ENCODE measurements around the gene C6orf136.

C6orf136 gene

DNA sequence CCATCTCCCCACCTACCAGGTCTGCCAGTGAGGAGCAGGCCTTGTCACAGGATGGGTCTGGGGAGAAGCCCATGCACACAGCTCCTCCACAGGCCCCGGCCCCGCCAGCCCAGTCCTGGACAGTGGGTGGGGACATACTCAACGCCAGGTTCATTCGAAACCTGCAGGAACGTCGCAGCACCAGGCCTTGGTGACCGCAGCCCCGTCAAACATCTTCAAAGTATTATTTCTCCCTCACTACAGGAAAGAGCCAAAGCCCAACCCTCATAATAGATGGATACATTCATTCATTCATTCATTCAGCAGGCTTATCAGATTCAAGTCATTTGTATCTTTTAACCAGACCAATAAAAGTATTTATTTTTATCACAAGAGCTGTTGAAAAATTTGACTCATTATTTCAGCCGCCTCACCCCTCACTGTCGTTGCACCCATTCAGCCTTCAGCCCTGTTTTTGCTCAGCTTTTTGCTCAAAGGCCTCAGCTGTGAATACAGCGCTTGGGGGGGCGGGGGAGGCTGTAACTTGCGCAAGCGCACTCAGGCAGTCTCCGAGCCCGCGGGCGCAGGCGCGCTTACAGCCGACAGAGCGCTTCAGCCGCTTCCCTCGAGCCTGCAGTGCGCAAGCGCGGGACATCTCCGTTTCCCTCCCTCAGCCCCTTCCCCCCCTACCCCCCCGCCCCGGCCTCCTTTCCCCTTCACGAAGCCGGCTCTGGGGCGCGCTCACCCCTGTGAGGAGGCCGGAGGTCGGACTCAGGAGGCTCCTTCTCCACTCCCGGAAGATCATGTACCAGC lies at the start of gene C6orf136:
C6orf136 (plus strand) TSS at position 684 of the 792 bp plus-strand sequence; CDS start at position 783, 99 bp downstream.
- DNase-seq: peak; percentile 95 to 97

DNA sequence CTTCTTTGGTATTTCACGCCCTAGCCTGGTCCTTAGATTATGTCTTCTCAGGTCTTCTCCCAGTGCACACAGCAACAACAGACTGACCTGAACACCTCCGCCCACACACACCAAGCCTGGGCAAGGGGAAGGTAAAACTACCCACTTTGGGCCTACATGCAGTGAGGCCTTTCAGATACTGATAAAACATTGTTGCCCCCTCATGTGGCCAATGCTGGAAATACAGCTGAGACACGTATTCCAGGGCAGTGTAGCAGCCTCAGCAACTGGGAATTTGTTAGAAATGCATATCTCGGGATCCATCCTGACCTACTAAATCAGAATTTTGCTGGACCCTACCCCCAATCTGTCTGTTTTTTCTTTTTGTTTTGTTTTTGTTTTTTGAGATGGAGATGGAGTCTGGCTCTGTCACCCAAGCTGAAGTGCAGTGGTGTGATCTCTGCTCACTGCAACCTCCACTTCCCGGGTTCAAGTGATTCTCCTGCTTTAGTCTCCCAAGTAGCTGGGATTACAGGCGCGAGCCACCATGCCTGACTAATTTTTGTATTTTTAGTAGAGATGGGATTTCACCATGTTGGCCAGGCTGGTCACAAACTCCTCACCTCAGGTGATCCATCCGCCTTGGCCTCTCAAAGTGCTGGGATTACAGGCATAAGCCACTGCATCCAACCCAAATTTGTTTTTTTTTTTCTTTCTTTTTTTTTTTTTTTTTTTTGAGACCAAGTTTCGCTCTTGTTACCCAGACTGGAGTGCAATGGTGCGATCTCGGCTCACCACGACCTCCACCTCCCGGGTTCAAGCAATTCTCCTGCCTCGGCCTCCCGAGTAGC lies 49.4 kb upstream of the C6orf136 start:
- peak; percentile 80 to 85 for DNase-seq

DNA sequence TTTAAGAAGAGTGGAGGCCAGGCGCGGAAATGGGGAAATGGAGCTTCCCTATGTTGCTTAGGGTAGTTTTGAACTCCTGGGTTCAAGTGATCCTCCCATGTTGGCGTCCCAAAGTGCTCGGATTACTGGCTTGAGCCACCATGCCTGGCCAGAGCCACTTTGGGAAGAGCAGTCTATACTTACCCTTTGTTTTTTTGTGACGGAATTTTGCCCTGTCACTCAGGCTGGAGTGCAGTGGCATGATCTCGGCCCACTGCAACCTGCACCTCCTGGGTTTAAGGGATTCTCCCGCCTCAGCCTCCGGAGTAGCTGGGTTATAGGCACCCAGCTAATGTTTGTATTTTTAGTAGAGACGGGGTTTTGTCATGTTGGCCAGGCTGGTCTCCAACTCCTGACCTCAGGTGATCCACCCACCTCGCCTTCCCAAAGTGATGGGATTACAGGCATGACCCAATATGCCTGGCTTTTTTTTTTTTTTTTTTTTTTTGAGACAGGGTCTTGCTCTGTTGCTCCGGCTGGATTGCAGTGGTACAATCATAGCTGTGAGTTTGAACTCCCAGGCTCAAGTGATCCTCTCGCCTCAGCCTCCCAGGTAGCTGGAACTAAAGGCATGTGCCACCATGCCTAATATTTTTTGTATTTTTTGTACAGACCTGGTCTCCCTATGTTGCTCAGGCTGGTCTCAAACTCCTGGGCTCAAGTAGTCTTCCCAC lies 47.9 kb upstream of the C6orf136 start:
- no peak for DNase-seq

GRCh38 chr6:30599625-30600324 lies 47.2 kb upstream of the C6orf136 start:
- DNase-seq: no peak

DNA sequence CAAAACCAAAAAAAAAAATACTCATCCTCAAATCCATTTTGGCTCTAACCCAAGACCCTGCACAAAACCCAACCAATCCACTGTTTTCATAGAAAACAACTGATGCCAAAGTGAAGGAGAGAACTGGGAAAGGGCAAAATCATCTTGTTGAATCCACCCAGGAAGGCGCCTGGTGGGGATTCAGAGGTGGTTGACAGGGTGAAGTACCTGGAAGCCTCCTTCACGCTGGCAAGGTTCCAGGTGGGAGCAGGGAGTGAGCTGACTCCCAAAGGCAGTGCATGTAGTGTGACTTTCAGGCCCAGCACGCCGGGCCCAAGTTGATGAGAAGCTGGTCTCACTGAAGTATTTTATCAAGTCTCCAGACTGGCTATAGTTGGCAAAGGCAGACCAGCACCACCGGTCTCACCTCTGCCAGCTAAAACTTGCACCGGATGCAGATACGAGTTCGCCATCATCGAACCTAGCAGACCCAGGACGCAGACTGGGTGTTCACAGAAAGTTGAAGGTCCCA lies 46.4 kb upstream of the C6orf136 start:
- DNase-seq: no peak

DNA sequence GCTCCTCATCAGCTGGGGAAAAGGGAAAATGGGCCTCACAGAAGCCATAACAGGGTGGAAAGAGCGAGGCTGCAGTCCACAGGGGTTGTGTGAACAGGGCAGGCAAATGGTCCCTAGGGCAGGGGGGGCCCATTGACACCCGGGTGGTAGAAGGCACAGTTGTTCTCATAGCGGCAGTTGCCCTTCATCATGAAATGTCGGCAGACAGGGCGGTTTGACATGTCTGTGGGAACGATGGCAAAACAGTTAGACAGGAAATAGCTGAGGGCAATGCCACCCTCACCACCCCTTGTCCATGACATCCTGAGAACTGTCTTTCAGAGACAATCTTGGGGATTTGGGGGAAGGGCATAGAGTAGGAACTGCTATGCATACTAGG lies 45.5 kb upstream of the C6orf136 start:
- peak in 1 of 2 donors; percentile 20 for DNase-seq

DNA sequence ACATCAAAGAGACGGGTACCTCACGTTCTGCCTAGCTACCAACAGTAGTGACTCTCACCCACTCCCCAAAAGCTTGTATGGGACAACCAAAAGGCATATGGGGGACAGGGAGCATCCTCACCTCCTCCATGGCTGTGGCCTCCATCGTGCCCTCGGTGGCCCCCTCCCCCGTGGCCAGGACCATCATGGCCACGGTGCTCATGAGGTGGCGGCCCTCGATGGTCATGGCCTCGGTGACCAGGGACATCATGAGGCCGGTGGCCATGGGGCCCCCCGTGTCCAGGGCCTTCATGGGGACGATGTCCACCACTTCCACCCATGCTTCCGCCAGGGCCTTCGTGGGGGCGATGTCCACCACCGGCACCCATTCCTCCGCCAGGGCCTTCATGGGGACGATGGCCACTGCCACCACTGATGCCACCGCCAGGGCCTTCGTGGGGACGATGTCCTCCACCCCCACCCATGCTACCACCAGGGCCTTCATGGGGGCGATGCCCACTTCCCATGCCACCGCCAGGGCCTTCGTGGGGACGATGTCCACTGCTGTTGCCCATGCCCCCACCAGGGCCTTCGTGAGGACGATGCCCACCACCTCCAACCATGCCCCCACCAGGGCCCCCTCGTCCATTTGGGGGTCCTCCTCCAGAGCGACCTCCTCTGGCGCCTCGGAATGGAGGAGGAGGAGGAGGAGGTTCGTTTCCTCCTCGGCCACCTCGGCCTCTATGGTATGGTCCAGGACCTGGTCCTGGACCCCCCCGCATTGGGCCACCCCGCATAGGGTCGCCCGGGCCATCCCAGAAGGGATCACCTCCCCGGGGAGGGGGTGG lies 44.9 kb upstream of the C6orf136 start:
- DNase-seq: no peak

DNA sequence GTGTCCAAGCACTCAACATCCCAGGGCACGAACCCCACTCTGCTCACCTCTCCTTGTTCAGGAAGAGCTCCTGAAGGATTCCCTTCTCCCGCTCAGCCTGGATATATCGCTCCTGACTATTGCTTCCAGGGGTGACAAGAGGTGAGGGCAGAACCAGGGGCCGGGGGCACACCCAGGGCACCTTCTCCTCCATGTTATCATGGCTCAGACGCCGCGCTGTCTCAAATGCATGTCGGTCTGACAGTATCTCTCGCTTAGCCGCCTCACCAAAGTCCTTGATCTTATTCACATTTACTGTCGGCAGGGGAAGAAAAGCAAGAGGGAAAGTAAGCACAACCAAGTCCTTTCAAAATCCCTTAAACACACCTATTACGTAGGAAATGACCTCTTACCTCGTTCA lies 43.0 kb upstream of the C6orf136 start:
- no peak for DNase-seq

- no peak for DNase-seq
These were observed 36.9 kb upstream of the C6orf136 start for GRCh38 chr6:30610065-30610464.

DNA sequence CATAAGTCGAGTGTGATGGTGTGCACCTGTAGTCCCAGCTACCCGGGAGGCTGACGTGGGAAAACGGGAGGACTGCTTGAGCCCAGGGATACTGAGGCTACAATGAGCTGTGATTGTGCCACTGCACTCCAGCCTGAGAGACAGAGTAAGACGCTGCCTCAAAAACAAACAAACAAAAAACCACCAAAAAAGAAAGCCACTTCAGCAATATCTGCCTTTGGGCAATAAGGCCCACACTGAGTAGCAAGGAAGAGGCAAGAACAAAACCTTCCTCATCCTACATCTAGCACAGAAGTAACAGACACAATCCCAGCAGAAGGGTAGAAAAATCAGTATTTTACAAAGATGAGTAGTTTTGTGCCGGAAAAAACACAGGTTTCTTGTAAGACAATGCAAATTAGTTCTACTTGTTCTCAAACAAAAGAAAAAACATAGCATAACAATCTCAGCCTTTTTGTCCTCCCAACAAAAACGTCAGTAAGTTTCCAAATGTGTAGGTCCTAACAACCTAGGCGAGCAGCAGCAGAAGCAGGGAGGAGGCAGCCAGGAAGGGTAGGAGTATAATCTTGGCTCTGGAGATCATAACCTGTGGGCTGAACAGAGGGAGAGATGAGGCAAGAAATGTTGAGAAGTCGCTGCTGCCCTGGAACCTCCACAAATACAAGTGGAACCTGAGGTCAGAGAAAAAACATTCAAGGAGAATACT lies 35.6 kb upstream of the C6orf136 start:
- no peak for DNase-seq

DNA sequence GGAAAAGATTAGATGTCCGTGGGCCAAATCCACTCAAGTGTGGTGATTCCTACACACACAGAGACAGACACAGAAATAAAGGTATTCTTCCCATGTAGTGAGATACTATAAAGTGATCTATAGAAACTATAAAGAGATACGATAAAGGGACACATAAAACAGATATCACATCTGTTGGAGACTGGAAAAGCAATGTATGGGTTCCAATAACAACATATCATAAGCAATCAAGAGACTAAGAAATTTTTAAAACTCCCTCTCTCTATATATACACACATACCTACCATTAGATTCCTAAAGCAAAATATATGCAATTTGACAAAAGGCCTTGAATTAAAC lies 35.1 kb upstream of the C6orf136 start:
- no peak for DNase-seq

DNA sequence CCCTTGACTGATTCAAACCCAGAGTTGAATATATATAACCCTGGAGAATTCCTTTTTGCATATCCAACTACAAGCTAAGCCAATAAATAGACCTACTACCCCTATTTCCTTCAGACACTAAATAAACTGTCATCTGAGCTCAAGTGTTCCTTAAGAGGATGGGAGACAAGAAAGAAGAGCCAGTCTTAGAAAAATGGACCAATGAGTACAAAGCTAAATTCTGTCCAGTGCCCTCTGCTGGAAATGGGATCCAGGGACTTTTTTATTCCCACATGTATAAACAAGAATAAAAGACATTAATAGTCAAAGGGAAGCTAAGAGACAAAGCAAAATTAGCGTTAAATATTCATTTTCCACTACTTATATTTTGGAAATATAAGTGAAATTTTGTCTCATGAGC lies 34.7 kb upstream of the C6orf136 start:
- no peak for DNase-seq

- no peak for DNase-seq
These were observed 34.2 kb upstream of the C6orf136 start for GRCh38 chr6:30612687-30613248.

DNA sequence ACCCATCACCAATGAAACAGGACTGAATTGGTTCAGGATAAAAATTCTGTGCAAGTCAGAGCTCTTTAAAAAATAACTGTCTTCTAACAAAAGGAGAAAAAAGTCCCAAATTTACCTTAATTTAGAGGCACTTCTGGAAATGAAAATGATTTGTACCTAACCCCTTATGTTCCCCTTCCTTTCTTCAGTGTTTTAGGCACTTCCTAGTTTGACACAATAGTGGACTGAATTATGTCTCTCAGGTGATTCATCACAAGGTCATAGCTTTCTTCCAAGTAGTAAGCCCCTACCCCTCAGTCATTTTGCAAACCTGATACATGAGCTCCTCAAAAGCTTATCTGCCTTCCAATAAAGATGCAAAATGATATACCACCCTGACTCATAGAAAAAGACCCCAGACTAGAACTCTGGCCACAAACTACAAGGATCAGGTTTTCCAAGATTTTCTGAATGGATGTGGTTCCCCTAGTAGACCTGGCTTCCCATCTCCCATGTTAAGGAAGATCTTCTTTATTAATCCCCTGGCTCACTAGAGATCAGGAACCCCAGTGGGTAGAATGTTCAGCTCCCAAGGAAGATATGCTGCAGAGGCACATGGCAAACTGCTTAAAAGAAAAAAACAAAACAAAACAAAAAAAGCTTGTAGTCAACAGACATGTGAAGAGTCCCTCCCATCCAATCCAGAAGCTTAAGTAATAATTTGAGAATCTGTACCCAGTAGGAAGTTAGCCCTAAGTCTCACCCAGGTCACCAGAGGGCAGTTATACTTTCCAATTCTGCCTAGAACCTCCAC lies 33.5 kb upstream of the C6orf136 start:
- DNase-seq: no peak

- DNase-seq: no peak
These were observed 32.7 kb upstream of the C6orf136 start for GRCh38 chr6:30614044-30614842.

DNA sequence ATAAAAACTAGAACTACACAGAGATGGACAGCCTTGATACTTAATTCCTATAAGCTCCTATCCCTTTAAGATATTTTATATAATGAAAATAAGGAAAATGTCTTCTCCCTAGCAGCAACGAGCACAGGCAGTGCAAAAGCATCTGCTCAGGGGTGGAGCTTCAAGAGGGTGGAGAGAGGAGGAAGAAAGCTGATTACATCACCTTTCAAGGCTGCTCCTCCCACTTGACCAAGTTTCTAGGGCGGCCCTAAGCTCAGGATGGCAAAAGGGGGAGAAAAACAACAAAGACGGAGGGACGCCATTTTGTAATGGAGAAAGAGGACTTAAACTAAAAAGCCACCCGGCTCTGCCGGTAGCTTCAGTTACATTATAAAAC lies 32.1 kb upstream of the C6orf136 start:
- peak; percentile 95 to 97 for DNase-seq

- peak; percentile 55 to 73 for DNase-seq
These were observed 31.5 kb upstream of the C6orf136 start for GRCh38 chr6:30615219-30615957.
